GM18505 (cell line): ENCODE results near the gene PLXNB2.

Experiments
- ATAC-seq: cut with Tn5 transposase; IDR thresholded peaks from one replicate; pipeline ENCODE4 v1.9.1; 2021; ENCODE audit not compliant: unreplicated experiment
- POLR2A ChIP-seq: IDR thresholded peaks from 4 replicates; pipeline ENCODE4 v1.6.1; 2011; ENCODE audit warnings: borderline replicate concordance; ENCODE audit not compliant: insufficient read depth, insufficient read length; ENCODE audit errors: extremely low read depth

Gene PLXNB2

GRCh38 chr22:50292643-50293440 is 14.6 kb downstream of the PLXNB2 start:
- TF ChIP-seq POLR2A = no peak
- ATAC-seq = no peak

- TF ChIP-seq POLR2A = no peak
- ATAC-seq = no peak
These were observed 17.4 kb downstream of the PLXNB2 start for GRCh38 chr22:50289942-50290630.

GRCh38 chr22:50289151-50289941 is 18.1 kb downstream of the PLXNB2 start:
- no peak for TF ChIP-seq POLR2A
- no peak for ATAC-seq

GRCh38 chr22:50287731-50288130 is 19.7 kb downstream of the PLXNB2 start:
- ATAC-seq = no peak
- TF ChIP-seq POLR2A = no peak

- no peak for ATAC-seq
- TF ChIP-seq POLR2A = no peak
These were observed 20.6 kb downstream of the PLXNB2 start for GRCh38 chr22:50286701-50287318.

GRCh38 chr22:50286275-50286674 is 21.2 kb downstream of the PLXNB2 start:
- no peak for TF ChIP-seq POLR2A
- no peak for ATAC-seq

- no peak for ATAC-seq
- no peak for TF ChIP-seq POLR2A
These were observed 21.7 kb downstream of the PLXNB2 start for GRCh38 chr22:50285568-50286229.

GRCh38 chr22:50284479-50284878 is 23.0 kb downstream of the PLXNB2 start:
- no peak for ATAC-seq
- no peak for TF ChIP-seq POLR2A

- ATAC-seq = no peak
- no peak for TF ChIP-seq POLR2A
These were observed 23.6 kb downstream of the PLXNB2 start for GRCh38 chr22:50283821-50284220.

- ATAC-seq = no peak
- no peak for TF ChIP-seq POLR2A
These were observed 24.9 kb downstream of the PLXNB2 start for GRCh38 chr22:50282361-50283155.

GRCh38 chr22:50281957-50282356 is 25.5 kb downstream of the PLXNB2 start:
- no peak for TF ChIP-seq POLR2A

GRCh38 chr22:50281384-50281760 is 26.1 kb downstream of the PLXNB2 start:
- TF ChIP-seq POLR2A = no peak
- ATAC-seq = no peak

More at GRCh38 chr22:50281957-50282356, 25.5 kb downstream of the PLXNB2 start:
- no peak for ATAC-seq
